CD4-positive, alpha-beta T cell treated with Interferon alpha-2 for 1 hour (primary cell): ENCODE data around the gene AKNA.

ENCODE experiments used
- DNase-seq, 2 donors: peaks; one replicate each; pipeline ENCODE4 v3.0.0-alpha.2; 2020 to 2022

AKNA gene

DNA sequence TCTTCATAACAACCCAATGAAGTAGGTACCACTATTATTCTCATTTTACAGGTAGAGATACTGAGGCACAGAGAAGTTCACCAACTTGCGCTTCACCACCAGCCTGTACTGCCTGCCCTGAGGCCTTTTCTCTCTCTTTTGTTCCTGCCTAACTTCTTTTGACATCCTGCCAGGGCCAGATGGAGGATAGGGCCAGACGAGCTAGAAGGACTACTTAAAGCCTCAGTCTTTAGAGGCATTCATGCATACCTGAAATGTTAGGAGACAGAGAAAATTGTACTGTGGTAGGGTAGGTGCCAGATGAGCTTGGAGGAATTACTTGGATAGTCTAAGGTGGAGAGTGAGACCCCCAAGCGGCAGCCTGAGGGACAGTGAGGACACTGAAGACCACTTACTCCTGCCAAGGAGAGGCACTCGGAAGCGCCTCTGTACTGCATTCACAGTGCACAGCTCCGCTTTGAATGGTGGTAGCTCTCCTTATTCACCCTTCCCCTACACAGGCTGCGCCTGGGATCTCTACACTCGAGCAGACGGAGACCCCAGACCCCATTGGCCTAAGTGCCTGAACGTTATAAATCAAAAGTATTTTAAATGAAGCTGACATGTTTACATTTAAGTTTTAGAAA, 71.1 kb downstream of the AKNA start:
- DNase-seq, result no peak

GRCh38 chr9:114315723-114316363, 71.9 kb downstream of the AKNA start:
- DNase-seq, result no peak

DNA sequence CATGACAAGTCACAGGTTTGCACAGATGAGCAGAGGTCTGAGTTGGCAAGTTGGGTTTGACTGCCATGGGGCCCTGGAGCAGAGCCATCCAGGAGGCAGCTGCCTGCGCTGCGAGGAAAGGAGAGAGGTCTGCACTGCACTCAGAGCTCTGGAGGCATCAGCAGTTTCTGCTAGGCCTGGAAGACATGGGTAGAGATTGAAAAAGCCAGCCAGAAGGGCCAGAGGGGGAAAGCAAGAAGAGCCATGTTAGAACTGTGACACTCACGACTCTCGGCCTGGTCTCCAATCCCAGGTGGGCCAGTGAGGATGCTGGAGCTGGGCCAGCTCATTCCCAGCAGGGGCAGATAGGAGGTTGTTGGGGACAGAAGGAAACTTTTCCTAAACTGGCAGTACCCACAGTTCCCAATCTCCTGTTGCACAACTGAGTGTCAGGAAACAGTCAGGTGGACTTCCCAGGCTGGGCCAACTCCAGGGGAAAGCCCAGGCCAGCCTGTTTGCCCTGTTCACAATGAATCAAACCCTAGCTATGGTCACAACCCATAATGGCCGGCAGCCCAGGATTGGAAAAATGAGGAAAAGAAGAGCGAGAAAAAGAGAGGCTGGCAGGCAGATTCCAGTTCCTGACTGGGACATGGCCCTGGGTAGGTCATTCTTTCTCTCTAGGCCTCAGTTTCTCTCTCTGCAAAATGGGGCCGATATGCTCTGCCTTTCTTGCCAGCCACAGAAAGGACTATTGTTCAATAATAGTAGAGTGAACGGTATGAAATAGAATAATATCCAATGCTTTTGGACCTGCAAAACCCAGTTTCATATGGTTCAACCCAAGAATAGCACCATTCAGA, 72.7 kb downstream of the AKNA start:
- no peak for DNase-seq

DNA sequence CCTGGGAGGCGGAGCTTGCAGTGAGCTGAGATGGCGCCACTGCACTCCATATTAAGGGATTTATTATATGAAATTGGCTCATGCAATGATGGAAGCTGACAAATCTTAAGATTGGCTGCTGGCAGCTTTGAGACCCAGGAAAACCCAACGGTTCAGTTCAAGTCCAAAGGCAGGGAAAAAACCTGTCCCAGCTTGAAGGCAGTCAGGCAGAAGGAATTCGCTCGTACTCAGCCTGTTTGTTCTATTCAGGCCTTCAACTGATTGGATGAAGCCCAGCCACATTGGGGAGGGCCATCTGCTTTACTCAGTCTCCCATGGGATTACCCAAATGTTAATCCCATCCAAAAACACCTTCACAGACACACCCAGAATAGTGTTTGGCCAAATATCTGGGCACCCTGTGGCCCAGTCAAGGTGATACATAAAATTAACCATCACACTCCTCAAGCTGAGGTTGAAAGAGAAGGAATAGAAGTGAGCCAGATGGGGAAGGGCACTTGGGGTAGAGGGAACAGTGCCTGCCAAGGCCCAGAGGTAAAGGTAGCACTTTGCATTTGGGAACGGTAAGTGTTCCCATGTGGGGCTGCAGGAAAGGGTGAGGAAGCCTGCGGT, 73.4 kb downstream of the AKNA start:
- DNase-seq, result no peak

- DNase-seq, result no peak
These were observed 74.6 kb downstream of the AKNA start for GRCh38 chr9:114313186-114313585.

- no peak for DNase-seq
These were observed 75.3 kb downstream of the AKNA start for GRCh38 chr9:114312513-114312875.

DNA sequence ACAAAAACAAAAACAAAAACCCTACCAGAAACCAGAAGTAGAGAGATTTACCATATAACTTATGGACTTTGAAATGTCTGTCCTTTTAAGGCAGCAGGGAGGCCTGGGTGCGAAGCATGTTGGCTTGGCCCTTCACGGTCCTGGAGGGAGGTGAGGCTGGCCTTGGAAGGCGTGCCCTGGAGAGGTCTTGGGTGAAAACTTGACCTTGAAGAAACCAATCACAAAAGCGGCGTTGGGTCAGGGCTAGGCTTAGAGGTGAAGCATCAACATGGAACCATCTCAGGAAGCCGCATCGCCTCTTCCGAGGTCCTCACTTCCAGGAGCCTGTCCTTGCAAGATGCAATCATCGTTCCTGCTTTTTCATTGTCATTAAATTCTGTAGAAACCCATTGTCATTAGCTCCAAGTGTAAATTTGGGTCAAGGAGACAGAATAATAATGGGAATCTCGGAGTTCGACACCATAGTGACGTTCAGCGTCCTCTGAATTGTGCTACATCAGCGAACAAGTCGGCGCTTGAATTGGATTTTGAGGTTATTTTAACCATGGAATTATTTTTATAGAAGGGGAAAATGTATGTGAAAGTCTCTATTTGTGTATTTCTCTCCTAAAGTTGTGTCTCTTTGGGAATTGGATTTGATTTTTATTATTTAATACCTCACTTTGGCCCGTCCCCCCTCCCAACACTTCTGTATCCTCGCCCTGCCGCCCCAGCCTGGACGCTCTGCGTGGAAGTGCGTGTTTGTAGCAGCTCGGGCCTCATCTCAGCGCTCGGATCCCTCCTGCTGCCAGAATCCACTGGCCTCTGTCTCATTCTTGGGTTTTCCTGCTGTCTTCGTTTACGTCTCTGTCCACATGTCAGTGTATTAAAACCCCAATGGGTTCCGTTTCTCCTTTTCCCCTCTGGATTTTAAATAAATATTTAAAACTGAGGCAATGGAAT, 75.9 kb downstream of the AKNA start:
- no peak for DNase-seq

GRCh38 chr9:114310471-114311450, 77.0 kb downstream of the AKNA start:
- DNase-seq, result no peak

DNA sequence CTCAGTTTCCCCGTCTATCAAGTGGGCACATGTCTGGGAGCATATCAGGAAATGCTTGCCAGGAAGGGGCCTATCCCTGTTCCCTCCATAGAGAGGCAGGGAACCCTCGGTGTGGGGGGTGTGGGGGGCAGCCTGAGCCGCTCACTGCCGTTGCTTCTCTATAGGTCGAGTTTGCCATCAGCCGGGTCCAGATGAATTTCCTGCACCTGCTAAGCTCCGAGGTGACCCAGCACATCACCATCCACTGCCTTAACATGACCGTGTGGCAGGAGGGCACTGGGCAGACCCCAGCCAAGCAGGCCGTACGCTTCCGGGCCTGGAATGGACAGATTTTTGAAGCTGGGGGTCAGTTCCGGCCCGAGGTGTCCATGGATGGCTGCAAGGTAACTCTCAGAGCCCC, 78.7 kb downstream of the AKNA start:
- DNase-seq, result no peak

DNA sequence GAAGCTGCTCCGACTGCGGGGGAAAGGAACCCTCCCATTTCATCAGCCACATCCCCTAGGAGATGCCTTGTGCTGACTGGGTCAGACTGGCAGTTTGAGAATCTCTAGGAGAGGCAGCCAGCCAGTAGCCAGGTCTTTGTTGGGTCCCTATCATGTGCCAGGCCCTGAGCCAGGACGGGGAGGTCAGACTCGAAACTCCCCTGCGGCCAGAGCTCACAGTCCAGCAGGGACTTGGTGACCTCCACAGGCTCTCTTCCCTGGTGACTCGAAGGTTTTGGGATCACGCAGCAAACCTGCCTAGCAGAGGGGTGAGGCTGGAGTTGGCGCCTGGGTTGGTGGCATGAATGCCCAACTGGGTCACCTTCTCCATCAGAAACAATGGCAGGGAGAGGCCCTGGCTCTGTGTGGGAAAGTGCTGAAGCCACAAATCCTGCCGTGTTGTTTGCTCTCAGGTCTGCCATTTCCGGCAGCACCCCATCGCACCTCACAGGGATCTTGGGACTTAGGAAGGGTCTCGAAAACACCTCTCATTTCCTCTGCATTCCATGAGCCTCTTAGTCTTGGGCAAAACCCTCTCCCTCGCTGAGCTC, 79.3 kb downstream of the AKNA start:
- no peak for DNase-seq

GRCh38 chr9:114307899-114308267, 79.9 kb downstream of the AKNA start:
- no peak for DNase-seq

GRCh38 chr9:114304416-114305188, 83.2 kb downstream of the AKNA start:
- DNase-seq, result no peak

DNA sequence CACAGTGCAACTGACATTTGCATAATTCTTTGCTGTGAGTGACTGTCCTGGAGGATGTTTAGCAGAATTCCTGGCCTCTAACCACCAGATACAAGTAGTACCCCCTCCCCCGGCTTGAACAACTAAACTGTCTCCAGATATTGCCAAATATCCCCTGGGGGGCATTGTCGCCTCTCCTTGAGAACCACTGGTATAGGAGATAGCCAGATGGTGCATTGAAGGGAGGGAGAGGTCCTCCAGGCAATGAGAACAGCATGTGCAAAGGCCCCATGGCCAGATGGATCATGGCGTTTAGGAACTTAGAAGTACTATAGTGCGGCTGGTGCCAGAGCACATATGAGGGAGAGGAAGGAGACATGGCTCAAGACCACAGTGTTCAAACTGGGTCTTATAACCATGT, 83.8 kb downstream of the AKNA start:
- DNase-seq, result no peak

- DNase-seq, result no peak
These were observed 84.2 kb downstream of the AKNA start for GRCh38 chr9:114303571-114303970.

GRCh38 chr9:114302727-114303126, 85.1 kb downstream of the AKNA start:
- no peak for DNase-seq

GRCh38 chr9:114301798-114302565, 85.8 kb downstream of the AKNA start:
- DNase-seq, result no peak

- DNase-seq, result no peak
These were observed 86.7 kb downstream of the AKNA start for GRCh38 chr9:114300846-114301797.
